HG02884 (cell line): ENCODE data around the gene CCL5.
"Not testable (repeated sequence)": the region's sequence is repeated elsewhere in the genome, so short reads cannot be mapped to it uniquely, and the experiment has no call there.

Experiments
- ATAC-seq: cut with Tn5 transposase; IDR thresholded peaks from one replicate; pipeline ENCODE4 v1.9.1; 2021; ENCODE audit warnings: mild to moderate bottlenecking, moderate library complexity; ENCODE audit not compliant: unreplicated experiment

Gene CCL5

GRCh38 chr17:35900280-35900679 is 20.1 kb upstream of the CCL5 start:
- no peak for ATAC-seq

DNA sequence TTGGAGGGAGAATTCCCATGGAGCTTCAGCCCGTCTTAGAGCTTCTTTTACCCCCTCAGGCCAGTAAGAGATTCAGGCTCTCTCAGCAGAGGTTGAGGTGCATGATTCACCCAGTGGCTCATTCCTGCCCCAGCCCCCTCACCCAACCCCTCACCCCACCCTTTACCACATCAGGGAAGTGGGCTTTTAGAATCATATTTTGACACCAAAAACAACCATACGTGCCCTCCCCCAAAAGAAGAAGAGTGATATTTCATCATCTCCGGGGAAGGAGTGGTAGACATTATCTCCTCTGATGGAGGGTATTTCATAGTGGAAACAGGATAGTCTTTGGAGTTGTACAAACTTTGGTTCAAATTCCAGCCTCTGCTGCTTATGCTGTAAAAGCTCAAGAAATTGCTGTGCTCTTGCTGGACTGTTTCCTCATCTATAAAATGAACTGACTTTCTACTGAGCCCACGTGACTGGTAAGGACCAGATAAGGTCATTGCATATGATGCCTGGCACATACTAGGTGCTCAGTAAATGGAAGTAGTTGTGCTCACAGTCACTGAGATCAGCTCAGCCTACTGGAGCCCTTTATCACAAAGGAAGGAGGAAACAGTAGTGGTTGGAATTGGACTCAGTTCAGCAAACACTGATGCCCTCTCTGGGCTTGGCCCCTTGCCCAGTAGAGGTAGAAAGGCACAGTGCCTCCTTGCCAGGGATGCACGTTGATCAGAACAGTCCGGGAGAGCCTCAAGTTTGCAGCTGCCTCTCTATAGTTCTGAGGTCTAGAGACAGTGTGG is 18.3 kb upstream of the CCL5 start:
- ATAC-seq = no peak

- ATAC-seq = not testable (repeated sequence)
Observed at GRCh38 chr17:35897772-35898171, 17.6 kb upstream of the CCL5 start.

- ATAC-seq = peak; percentile 48
Observed at GRCh38 chr17:35895636-35896587, 15.8 kb upstream of the CCL5 start.

GRCh38 chr17:35894206-35894605 is 14.0 kb upstream of the CCL5 start:
- ATAC-seq = no peak

DNA sequence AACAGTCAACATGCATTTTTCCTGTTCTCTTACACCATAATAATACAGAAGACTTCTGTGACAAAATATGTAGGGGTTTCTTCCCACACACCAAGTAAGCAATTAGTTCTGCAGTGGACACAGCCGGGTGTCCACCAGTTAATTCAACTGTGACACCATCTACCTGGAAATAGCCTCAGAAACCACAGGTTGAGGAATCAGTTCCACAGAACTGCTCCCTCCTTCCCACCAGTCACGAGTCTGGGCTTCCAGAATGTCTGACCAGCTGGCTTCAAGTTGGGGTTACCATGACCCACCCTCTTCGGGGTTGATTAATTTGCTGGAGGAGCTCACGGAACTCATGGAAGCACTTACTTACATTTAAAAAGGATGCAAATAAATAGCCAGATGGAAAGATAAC is 13.6 kb upstream of the CCL5 start:
- ATAC-seq = no peak

- no peak for ATAC-seq
Observed at GRCh38 chr17:35892091-35893035, 12.2 kb upstream of the CCL5 start.

DNA sequence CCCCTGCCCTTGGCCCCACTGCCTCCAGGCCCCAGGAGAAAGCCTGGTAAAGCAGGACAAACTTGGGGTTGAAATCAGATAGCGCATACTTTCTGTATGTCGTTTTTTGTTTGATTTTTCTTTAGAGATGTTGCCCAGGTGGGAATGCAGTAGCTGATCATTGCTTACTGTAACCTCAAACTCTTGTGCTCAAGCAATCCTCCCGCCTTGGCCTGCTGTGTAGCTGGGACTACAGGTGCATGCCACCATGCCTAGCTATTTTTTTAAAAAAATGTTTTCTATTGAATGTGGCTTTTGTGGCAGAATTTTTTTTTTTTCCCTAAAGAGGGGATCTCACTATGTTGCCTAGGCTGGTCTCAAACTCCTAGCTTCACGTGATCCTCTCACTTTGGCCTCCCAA is 11.1 kb upstream of the CCL5 start:
- no peak for ATAC-seq

DNA sequence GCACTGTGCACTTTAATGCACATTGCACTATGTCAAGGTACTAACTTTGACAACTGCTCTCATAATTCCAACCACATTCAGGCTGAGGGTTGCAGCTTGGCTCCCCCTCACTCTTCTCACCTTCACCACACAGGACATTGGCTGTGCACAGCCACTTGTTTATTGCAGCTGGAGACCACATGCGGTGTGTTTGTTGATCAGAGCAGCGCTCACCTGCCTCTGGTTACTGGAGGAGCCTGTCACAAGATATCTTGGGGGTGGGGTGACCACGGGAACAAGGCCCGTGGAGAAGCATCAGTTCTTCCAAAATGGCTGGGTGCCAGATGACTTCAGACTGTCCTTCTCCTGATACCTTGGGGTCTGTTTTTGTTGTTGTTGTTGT is 10.6 kb upstream of the CCL5 start:
- ATAC-seq = no peak

DNA sequence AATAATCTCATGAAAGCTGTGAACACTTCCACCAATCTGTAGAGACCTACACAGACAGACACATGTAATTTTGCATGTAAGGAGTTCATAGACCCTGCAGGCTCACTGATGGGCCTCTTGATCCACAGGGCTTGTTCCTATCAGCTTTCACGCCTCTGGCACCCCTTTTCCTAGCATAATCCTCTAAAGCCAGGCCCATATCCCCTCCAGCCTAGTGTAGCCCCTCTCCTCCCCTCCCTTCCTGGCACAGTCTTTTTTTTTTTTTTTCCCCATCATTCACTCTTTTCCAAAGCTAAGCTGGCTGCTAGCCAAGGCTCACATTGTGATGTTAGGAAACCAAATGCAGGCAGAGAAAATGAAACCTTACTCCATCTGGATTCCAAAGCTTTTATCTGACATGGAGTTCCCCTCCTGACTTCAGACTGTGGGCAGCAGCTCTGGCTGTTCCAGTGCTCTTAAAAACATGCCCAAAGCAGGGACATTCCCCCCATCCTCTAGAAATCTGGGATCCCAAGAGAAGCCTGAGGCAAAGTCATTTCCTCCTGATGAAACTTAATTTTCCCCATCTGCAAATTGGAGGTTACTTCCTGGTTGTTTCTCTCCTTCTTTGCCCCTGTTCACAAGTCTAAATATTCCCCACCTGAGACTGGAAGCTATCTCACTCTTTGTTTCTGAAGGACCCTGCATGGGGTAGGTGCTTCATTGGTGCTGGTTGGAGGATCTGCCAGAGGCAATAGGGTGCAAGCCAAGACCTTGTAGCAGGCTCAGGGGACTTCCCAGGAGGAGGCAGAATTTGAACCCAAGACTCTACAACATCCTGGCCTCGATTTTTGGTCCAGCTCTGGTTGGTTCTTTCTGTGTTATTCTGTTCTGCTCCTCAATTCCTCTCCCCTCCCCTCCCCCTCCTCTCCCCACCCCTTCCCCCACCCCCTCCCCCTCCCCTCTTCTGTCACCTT is 9.9 kb upstream of the CCL5 start:
- ATAC-seq = no peak

DNA sequence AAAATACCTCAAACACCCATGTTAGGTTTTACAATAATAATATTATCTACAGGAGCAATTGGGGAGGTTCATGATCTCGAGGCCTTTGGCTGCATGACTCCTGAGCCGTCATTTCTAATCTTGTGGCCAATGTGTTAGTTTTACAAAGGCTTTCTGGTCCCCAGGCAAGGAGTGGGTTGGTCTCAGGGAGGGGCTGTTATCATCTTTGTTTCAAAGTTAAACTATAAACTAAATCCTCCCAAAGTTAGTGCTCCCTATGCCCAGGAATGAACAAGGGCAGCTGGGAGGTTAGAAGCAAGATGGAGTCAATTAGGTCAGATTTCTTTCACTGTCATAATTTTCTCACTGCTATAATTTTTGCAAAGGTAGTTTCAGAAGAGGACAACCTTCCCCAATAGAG is 9.1 kb upstream of the CCL5 start:
- no peak for ATAC-seq

GRCh38 chr17:35878361-35878760 is 1.8 kb downstream of the CCL5 start:
- no peak for ATAC-seq

- ATAC-seq = no peak
Observed at GRCh38 chr17:35877345-35878029, 2.7 kb downstream of the CCL5 start.

DNA sequence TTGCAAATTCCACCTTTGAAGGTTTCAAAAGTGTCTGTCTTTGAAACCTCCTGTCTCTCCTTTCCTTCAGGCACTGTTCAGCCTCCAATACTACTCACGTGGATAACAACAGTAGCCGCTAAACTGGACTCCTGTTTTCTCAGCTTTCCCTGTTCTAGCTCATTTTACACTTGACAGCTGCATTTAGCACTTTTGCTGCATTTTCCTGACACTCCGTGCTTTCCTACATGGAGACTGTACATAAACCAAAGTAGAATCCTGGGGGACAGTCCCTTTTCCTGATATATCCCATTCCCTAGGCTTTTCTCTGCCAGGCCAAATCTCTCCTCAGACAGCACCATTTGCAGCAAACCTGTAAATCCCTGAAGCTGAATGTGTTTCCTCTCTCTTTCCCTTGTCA is 3.6 kb downstream of the CCL5 start:
- ATAC-seq = no peak

DNA sequence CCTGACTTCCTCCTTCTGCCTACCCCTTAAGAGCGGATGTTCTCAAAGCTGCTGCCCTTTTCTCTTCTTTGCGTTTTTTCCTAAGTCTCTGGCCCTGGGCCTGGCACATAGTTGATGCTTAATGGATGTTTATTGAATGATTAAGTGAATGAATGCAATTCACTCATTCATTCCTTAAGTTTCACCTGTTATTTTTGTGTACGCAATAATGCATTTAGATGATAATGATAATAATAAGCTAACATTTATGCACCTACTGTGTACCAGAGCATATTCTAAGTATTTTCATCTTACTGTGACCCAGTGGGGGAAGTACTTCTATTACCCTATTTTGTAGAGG is 4.4 kb downstream of the CCL5 start:
- ATAC-seq = no peak

DNA sequence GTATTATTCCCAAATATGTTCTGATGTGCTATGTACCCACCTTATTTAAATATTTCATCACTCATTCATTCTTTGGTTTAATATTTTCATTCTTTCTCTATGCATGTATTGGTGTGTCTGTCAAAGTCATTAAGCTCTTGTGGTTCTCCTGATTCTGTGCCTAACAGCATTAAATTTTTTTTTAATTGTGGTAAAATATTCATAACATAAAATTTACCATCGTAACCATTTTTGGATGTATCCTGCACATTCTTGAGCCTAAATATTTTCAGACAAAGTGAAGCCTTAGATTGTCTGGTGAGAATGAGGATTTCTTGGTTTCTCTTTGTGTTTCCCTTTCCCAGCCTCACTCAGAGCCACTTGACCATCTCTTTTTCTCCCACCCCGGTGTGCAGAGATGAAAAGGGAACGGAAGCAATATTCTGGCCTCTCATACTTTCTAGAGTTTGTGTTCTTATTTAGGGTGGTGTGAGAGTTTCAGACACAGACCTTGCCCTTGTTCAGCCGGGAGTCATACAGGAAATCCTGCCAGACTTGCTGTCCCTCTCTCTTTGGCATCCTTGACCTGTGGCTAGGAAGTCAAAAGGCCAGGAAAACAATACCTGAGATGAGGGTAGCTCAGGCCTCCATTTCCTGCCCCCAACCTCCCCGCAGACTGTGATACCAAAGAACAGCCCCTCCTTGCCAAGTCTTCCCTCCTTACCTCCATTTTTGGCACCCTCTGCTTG is 4.9 kb downstream of the CCL5 start:
- no peak for ATAC-seq

DNA sequence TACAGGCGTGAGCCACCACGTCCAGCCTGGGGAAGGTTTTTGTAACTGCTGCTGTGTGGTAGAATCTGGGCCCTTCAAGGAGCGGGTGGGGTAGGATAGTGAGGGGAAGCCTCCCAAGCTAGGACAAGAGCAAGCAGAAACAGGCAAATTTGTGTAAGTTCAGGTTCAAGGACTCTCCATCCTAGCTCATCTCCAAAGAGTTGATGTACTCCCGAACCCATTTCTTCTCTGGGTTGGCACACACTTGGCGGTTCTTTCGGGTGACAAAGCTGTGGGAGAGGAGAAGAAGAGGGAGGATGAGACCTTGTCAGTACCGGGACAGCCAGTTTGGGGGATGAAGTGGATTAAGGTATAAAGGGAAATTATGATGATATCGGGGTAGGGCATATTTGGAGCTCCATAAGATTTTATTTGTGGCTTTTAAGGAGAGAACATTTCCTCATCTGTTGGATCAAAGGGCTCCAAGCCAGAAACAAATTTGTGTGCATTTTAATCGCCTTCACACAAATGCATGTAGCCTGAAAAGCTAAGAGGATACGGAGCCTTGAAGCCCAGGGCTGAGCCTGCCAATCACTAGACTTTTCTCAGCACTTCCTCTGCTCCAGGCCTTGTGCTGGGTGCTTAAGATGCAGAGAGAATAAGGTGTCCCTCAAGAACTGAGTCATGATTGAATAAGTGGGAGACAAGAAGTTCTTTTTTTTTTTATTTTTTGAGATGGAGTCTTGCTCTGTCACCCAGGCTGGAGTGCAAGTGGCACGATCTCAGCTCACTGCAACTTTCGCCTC is 7.8 kb downstream of the CCL5 start:
- ATAC-seq = no peak
